T-helper 2 cell treated with Interferon-gamma antibody and Interleukin-4, amounts not matched to agents 5 μg/mL and 100 μg/mL, for 36 hours (primary cell): ENCODE measurements around the gene RASA2.
A peak's percentile ranks its signal among the peaks of the same experiment; 100 is the strongest.

ENCODE experiments used
- DNase-seq: peaks from one replicate; pipeline ENCODE4 v3.0.0; 2021; ENCODE audit warnings: low spot score
- H3K27ac Mint-ChIP-seq: one replicate; pipeline ENCODE4 v1.8.0; 2021; ENCODE audit warnings: mild to moderate bottlenecking, mixed read lengths
- H3K27me3 Mint-ChIP-seq: one replicate; pipeline ENCODE4 v1.8.0; 2021; ENCODE audit warnings: low read depth, mixed read lengths
- H3K36me3 Mint-ChIP-seq: one replicate; pipeline ENCODE4 v1.8.0; 2021; ENCODE audit warnings: low read depth, mixed read lengths
- H3K4me1 Mint-ChIP-seq: one replicate; pipeline ENCODE4 v1.8.0; 2021; ENCODE audit warnings: low read depth, mixed read lengths
- H3K4me3 Mint-ChIP-seq: one replicate; pipeline ENCODE4 v1.8.0; 2022; ENCODE audit warnings: mild to moderate bottlenecking, moderate library complexity, mixed read lengths
- H3K9me3 Mint-ChIP-seq: one replicate; pipeline ENCODE4 v1.8.0; 2021; ENCODE audit warnings: mixed read lengths

RASA2 gene

GRCh38 chr3:141452045-141452444 lies 34.8 kb upstream of the RASA2 start:
- DNase-seq: peak; percentile 26
- Mint-ChIP-seq H3K27me3 (no peaks in the 10 kb centered on the region), H3K27ac (no peak overlapping the region), H3K4me1 (peaks cover 7% of the 10 kb centered on the region), H3K4me3 (no peak overlapping the region), H3K9me3 (no peaks in the 10 kb centered on the region), H3K36me3 (no peaks in the 10 kb centered on the region)

GRCh38 chr3:141452773-141453172 lies 34.1 kb upstream of the RASA2 start:
- Mint-ChIP-seq H3K27me3 (no peaks in the 10 kb centered on the region), H3K4me3 (no peak overlapping the region), H3K36me3 (no peaks in the 10 kb centered on the region), H3K27ac (no peak overlapping the region), H3K9me3 (no peaks in the 10 kb centered on the region), H3K4me1 (peaks cover 7% of the 10 kb centered on the region)
- DNase-seq: no peak

- Mint-ChIP-seq H3K36me3 (no peaks in the 10 kb centered on the region), H3K4me1 (peaks cover 7% of the 10 kb centered on the region), H3K9me3 (no peaks in the 10 kb centered on the region), H3K4me3 (no peak overlapping the region), H3K27ac (no peak overlapping the region), H3K27me3 (no peaks in the 10 kb centered on the region)
- DNase-seq: no peak
These were observed 32.8 kb upstream of the RASA2 start for GRCh38 chr3:141454054-141454453.

- peak; percentile 41 for DNase-seq
- H3K9me3 Mint-ChIP-seq: no peaks in the 10 kb centered on the region
- H3K27me3 Mint-ChIP-seq: no peaks in the 10 kb centered on the region
- H3K4me3 Mint-ChIP-seq: no peak overlapping the region
- peaks cover 8% of the 10 kb centered on the region for H3K4me1 Mint-ChIP-seq
- H3K27ac Mint-ChIP-seq: no peak overlapping the region
- no peaks in the 10 kb centered on the region for H3K36me3 Mint-ChIP-seq
These were observed 31.8 kb upstream of the RASA2 start for GRCh38 chr3:141454906-141455602.

- no peak overlapping the region for H3K27ac Mint-ChIP-seq
- no peak overlapping the region for H3K4me3 Mint-ChIP-seq
- peaks cover 14% of the 10 kb centered on the region for H3K4me1 Mint-ChIP-seq
- H3K27me3 Mint-ChIP-seq: no peaks in the 10 kb centered on the region
- no peaks in the 10 kb centered on the region for H3K36me3 Mint-ChIP-seq
- DNase-seq: no peak
- no peaks in the 10 kb centered on the region for H3K9me3 Mint-ChIP-seq
These were observed 31.1 kb upstream of the RASA2 start for GRCh38 chr3:141455603-141456300.

- DNase-seq: no peak
- Mint-ChIP-seq H3K4me1 (peaks cover 16% of the 10 kb centered on the region), H3K27ac (no peak overlapping the region)
These were observed 30.6 kb upstream of the RASA2 start for GRCh38 chr3:141456301-141456625.

GRCh38 chr3:141457624-141458236 lies 29.1 kb upstream of the RASA2 start:
- DNase-seq: no peak
- no peak overlapping the region for H3K4me3 Mint-ChIP-seq
- no peaks in the 10 kb centered on the region for H3K27me3 Mint-ChIP-seq
- peaks cover 2% of the 10 kb centered on the region for H3K36me3 Mint-ChIP-seq
- H3K9me3 Mint-ChIP-seq: peaks cover 2% of the 10 kb centered on the region
- no peak overlapping the region for H3K27ac Mint-ChIP-seq
- H3K4me1 Mint-ChIP-seq: peaks cover 21% of the 10 kb centered on the region

More at GRCh38 chr3:141456301-141456625, 30.6 kb upstream of the RASA2 start:
- no peaks in the 10 kb centered on the region for H3K9me3 Mint-ChIP-seq
- no peaks in the 10 kb centered on the region for H3K36me3 Mint-ChIP-seq
- no peaks in the 10 kb centered on the region for H3K27me3 Mint-ChIP-seq
- H3K4me3 Mint-ChIP-seq: no peak overlapping the region

GRCh38 chr3:141459008-141459407 lies 27.8 kb upstream of the RASA2 start:
- no peaks in the 10 kb centered on the region for H3K27me3 Mint-ChIP-seq
- peaks cover 3% of the 10 kb centered on the region for H3K36me3 Mint-ChIP-seq

GRCh38 chr3:141460097-141460704 lies 26.6 kb upstream of the RASA2 start:
- Mint-ChIP-seq H3K36me3 (peaks cover 3% of the 10 kb centered on the region), H3K4me3 (no peak overlapping the region), H3K4me1 (peaks cover 14% of the 10 kb centered on the region), H3K27ac (no peak overlapping the region), H3K27me3 (no peaks in the 10 kb centered on the region), H3K9me3 (peaks cover 20% of the 10 kb centered on the region)
- peak; percentile 78 for DNase-seq

More at GRCh38 chr3:141459008-141459407, 27.8 kb upstream of the RASA2 start:
- peaks cover 8% of the 10 kb centered on the region for H3K9me3 Mint-ChIP-seq
- no peak for DNase-seq
- no peak overlapping the region for H3K4me3 Mint-ChIP-seq
- H3K4me1 Mint-ChIP-seq: peaks cover 21% of the 10 kb centered on the region
- no peak overlapping the region for H3K27ac Mint-ChIP-seq

- no peaks in the 10 kb centered on the region for H3K27me3 Mint-ChIP-seq
- DNase-seq: no peak
- no peak overlapping the region for H3K27ac Mint-ChIP-seq
- peaks cover 3% of the 10 kb centered on the region for H3K36me3 Mint-ChIP-seq
- peaks cover 24% of the 10 kb centered on the region for H3K9me3 Mint-ChIP-seq
- peaks cover 14% of the 10 kb centered on the region for H3K4me1 Mint-ChIP-seq
- no peak overlapping the region for H3K4me3 Mint-ChIP-seq
These were observed 24.5 kb upstream of the RASA2 start for GRCh38 chr3:141462176-141462859.

GRCh38 chr3:141465221-141465620 lies 21.6 kb upstream of the RASA2 start:
- Mint-ChIP-seq H3K9me3 (peaks cover 24% of the 10 kb centered on the region), H3K36me3 (peaks cover 3% of the 10 kb centered on the region), H3K4me1 (peaks cover 11% of the 10 kb centered on the region), H3K27ac (no peak overlapping the region), H3K27me3 (peaks cover 9% of the 10 kb centered on the region), H3K4me3 (no peak overlapping the region)
- DNase-seq: no peak

- no peak overlapping the region for H3K27ac Mint-ChIP-seq
- peaks cover 24% of the 10 kb centered on the region for H3K9me3 Mint-ChIP-seq
- DNase-seq: no peak
- H3K36me3 Mint-ChIP-seq: peaks cover 3% of the 10 kb centered on the region
- peaks cover 9% of the 10 kb centered on the region for H3K27me3 Mint-ChIP-seq
- H3K4me3 Mint-ChIP-seq: no peak overlapping the region
- peaks cover 3% of the 10 kb centered on the region for H3K4me1 Mint-ChIP-seq
These were observed 20.1 kb upstream of the RASA2 start for GRCh38 chr3:141466633-141467169.

GRCh38 chr3:141469720-141470119 lies 17.1 kb upstream of the RASA2 start:
- H3K27ac Mint-ChIP-seq: no peak overlapping the region
- H3K9me3 Mint-ChIP-seq: peaks cover 9% of the 10 kb centered on the region
- no peak overlapping the region for H3K4me3 Mint-ChIP-seq
- DNase-seq: no peak
- H3K36me3 Mint-ChIP-seq: no peaks in the 10 kb centered on the region
- no peaks in the 10 kb centered on the region for H3K4me1 Mint-ChIP-seq
- H3K27me3 Mint-ChIP-seq: peaks cover 16% of the 10 kb centered on the region
